ENCODE measurements around the gene CEACAM18.
"Not testable (repeated sequence)": the region's sequence is repeated elsewhere in the genome, so short reads cannot be mapped to it uniquely, and the experiment has no call there.

Gene CEACAM18

DNA sequence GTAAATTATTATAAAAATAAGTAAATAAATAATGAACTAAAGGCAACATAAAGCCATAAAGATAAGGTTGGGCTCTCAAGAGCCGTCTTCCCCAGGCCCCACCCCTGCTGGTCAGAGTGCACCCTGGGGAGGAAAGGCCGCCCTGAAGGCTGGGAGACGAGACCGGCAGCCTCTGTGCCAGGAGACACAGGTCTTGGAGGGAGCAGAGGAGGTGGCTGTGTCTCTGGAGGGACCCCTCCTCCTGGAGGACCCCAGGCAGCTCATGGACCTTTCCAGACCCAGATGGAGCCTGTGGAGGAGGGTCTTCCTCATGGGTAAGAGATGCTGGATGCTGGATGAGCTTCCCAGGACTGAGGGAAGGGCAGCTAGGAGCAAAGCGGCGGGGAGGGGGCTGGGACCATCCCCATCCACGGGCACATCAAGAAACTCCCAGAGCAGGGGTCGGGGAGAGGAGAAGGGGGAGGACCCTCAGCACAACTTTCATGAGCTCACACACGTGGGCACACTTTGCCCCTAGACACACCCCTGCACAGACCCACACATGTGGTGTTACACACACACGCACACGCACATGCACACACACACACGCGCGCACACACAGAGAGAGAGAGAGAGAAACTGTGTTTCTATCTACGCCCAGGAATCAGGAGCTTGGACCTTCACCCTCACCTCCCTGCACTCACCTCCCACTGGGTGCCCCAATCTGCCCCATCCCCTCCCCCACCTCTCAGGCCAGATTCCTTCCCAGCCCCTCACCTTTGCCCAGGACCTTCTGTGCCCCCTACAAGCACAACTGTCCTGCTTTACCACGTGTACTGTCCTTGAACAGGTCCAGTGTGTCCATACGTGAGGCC, at the start of gene CEACAM18:
TSS of gene CEACAM18 (plus strand) at position 159 of the 854 bp plus-strand sequence.
- no peak for DNase-seq

DNA sequence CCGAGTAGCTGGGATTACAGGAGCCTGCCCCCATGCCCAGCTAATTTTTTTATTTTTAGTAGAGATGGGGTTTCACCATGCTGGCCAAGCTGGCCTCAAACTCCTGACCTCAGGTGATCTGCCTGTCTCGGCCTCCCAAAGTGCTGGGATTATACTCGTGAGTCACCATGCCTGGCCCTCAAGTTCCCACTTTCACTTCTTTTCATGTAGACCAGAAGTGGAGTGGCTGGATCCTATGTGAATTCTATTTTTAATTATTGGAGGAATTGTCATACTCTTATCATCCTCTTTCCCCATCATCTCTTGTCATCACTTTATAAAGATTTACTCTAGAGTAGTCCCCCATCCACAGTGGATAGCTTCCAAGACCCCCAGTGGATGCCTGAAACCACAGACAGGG, 48.1 kb upstream of the CEACAM18 start:
- DNase-seq, result no peak

DNA sequence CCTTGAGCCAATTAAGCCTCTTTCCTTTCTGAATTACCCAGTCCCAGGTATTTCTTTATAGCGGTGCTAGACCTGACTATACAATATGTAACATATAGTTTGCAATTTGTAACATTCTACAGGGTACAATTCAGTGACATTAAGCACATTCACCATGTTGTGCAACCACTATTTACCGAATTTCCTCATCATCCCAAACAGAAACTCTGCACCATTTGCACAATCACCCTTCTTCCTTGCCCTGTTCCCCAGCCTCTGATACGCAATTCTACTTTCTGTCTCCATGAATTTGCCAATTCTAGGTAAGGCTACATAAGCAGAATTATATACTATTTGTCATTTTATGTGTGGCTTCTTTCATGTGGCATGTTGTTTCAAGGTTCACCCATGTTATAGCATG, 47.2 kb upstream of the CEACAM18 start:
- no peak for DNase-seq

DNA sequence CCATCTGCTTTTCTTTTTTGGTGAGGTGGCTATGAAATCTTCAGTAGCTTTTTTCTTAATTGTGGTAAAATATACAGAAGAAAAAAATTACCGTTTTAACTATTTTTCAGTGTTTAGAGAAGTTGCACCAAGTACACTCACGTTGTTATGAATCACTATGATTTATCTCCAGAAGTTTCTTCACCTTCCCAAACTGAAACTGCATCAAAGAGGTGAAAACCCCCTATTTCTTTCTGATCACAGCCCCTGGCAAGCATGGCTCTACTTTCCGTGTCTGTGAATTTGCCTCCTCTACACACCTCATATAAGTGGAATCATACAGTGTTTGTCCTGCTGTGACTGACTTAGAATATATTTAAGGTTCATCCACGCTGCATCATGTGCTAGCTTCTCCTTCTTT, 45.3 kb upstream of the CEACAM18 start:
- no peak for DNase-seq

DNA sequence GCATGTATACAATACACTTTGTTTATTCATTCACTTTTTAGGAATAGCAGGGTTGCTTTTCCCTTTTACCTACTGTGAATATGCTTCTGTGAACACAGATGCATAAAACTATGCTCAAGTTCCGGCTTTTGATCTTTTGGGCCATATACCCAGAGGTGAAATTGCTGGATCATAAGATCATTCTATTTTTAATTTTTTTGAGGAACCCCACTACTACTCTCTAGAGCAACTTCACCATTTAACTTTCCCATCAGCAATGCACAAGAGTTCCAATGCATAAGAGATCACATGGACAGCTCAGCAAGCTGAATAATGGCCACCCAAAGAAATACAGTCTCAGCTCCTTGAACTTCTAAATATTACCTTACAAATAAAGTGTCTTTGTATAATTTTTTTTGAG, 43.9 kb upstream of the CEACAM18 start:
- DNase-seq, result no peak

DNA sequence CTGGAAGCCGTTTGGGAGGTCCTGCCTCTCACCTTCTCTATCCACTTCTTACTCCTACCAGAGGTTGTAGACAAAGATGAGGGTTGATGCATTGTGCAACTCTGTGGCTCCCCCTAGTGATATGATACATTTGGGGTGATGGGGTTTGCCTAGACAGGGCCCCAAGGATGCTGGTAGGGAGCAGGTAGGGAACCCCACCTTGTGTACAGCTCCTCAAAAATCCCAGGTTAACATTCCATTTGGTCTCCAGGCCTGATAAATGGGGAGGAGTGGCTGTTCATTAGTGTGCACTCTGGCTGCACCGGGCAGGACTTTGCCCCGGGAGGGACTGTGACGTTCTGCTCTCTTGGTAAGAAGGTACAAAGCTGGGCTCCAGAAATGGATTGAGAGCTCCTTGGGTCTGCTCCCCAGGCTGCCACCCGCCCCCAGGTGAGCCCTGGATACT, 39.3 kb upstream of the CEACAM18 start:
- no peak for DNase-seq

DNA sequence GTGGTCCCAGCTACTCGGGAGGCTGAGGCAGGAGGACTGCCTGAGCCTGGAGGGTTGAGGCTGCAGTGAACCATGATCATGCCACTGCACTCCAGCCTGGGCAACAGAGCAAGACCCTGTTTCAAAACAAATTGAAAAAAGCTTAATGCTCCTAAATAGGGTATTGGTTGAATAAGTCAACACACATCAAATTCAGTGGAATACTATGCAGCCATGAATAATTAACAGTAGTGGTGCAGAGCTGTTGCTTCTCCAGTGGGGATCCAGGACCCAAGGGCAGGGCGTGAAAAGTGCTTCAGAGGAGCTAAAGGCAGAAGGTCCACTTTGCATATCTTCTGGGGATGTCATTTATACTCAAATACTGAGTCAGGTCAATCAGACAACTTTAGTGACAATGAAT, 38.3 kb upstream of the CEACAM18 start:
- DNase-seq, result no peak

DNA sequence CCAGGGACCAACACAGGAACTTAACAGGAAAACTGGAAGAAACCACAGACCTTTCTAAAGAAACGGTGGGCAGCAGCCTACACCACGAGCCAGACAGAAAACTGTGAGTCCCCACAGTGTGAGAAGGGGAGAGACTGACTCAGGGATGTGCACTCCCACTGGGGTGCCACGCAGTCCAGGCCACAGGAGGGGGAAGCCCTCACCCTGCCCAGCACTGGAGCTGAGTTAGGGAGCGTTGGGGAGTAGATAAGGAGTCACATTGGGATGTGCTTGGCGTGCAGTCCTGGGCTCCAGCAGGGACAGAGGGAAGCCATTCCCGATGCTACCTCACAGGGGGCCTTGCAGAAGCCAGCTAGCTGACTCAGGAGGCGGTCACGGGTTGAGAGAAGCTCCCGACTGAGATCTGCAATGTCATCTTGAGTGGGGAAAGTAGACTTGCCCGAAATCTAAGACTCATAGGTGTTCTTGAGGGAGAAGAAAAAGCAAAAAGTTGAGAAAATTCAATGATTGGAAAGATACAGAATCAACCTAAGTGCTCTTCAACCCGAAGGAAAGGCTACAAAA, 37.4 kb upstream of the CEACAM18 start:
- DNase-seq, result no peak

DNA sequence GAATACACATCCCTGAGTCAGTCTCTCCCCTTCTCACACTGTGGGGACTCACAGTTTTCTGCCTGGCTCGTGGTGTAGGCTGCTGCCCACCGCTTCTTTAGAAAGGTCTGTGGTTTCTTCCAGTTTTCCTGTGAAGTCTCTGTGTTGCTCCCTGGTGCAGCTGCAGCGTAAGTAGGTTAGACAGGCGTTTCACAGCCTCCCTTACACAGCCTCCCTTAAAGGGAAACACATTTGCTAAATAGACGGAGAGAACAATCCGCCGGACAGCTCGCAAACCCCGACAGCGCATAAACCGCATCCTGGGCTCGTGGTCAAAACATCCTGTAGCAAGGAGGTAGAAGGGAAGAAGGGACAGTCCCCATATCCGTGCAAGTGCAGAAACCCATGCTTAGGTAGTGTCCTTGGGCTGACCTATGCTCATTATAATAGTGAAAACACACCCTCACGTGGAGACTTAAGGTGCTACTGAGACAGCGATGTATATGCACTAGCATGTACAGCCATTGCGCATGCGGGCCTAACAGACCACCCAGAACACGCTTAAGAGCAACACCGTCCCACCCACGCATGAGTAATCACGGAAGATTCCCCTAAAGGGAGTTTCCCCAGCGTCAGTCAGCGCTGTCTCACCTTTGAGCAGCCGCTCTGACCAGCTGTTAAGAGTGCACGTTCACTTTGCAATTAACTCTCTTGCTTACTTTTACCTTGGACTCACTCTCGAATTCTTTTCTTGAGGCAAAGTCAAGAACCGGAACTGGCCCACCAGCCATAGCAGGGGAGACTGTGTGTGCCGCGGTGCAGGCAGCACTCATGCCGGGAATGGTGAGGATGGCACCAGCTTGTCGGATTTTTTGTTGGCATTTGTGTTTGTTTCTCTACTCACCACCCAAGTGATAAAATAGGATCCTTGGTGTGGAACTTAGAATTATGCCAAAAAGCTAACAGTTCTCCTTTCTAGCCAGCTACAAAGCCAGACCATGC, 36.6 kb upstream of the CEACAM18 start:
- peak; percentile 26 to 57 (median 40) for DNase-seq

DNA sequence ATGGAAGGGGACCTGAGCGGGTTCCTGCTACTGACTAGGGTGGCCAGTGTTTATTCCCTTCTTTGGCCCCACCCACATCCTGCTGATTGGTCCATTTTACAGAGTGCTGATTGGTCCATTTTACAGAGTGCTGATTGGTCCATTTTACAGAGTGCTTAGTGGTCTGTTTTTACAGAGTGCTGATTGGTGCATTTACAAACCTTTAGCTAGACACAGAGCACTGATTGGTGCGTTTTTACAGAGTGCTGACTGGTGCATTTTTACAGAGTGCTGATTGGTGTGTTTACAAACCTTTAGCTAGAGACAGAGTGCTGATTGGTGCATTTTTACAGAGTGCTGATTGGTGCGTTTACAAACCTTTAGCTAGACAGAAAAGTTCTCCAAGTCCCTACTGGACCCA, 30.8 kb upstream of the CEACAM18 start:
- DNase-seq, result not testable (repeated sequence)

DNA sequence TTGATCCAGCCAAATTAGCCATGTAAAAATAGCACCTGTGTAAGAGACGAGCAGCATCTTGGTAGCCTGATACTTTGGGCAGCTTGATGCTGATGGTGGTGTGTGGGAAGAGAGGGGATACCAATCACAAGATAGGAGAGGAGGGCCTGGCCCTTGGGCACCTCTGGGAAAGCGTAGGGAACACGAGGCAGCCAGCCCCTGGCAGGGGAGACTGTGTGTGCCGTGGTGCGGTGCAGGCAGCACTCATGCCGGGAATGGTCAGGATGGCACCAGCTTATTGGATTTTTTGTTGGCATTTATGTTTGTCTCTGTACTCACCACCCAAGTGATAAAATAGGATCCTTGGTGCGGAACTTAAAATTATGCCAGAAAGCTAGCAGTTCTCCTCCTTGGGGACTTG, 30.3 kb upstream of the CEACAM18 start:
- no peak for DNase-seq

DNA sequence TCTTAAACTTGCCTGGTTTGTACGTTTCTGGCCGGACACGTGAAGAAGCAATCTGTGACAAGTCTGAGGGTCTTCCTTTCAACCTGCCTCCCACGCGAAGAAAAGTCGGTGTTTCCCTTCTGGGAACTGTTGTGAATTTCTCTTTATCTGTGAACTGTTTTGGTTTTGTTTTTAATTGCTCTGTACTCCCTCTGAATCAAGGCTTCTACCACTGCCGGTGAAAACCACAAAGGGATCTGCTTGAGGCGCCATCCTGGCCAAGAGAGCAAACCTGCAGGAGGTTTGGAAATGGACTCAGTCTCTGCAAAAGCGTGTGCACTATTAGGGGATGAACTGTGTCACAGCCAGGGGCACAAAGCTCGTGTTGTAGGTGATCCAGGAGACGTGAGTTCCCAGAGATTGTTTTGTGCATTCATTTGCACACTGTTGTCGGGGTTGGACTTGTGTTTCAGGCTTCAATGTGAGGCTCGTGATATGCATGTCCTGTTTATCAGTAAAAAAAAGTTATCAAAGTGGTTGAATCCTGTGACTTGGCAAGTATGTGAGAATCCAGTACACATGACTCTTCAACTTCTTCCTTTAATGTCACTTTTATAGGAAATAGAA, 29.8 kb upstream of the CEACAM18 start:
- DNase-seq, result no peak

DNA sequence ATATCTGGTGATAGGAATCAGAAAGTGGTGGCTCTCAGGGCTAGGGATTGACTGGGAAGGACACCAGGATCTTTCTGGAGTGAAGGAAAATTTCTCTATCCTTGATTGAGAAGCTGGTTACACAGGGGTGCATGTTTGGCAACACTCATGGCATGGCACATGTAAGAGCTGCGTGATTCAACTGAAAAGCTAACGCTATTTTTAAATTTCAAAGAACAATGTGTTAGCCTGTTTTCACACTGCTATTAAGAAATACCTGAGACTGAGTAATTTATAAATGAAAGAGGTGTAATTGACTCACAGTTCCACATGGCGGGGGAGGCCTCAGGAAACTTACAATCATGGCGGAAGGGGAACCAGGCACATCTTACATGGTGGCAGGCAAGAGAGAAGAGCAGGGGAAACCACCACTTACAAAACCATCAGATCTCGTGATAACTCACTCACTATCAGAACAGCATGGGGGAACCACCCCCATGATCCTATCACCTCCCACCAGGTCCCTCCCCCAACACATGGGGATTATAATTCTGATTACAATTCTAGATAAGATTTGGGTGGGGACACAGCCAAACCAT, 27.5 kb upstream of the CEACAM18 start:
- DNase-seq, result no peak

DNA sequence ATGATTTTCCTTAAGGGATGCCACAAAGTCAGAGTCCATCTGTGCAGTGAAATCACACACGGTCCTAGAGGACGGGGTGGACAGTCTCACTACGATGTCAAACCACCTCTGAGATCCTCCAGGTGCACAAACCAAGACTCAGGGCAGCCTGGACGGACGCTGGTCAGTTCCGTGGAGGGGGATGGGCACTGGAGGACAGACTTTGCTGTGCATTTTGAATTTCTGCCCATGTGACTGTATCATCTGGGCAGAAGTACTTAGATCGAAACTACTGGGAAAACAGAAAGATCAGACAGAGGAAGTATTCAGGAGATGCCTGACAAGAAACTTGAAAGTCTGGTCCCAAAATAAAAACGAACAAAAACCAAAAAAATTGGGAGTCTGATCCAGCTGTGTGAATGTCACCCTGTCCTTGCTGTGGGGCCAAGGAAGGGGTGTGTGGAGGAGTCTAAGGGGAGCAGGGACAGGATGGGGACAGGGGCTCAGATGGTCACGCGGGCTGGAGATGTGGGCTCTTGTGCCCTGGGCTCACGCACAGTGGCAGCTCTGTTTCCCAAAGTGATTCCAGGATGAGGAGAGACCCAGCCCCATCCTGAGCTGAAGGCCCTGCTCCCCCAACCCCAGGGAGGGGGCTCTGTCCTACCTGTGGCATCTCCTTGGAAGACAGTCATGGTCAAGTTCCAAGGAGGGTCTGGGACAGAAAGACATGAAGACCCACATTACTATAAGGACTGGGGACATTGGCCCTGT, 21.6 kb upstream of the CEACAM18 start:
- DNase-seq, result no peak

DNA sequence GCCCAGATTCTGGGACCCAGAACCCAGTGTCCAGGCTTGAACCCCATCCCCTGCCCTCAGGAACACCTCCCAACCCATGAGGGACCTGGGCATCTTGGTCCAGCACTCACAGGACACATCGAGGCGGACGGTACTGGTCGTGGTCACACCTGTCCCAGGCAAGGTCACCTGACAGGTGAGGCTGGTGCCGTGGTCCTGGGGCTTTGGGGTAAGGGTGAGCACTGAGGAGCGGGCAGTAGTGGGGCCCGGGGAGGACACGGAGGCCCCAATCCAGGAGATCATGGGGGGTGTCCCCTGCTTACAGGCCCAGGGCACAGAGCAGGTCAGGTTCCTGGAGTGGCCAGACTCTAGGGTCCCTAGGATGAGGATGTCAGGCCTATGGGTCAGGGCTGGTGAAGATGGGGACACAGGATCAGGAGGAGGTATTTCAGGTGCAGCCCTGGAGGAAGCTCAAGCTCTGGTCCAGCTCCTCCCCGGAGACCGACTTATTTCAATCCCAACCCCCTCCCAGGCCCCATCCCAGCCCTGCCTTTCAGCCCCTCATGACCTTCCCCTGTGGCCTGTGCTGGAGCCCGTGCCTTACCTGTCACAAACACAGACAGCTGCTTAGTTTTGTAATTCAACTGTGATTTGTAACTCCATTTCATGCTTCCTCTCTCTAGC, 20.9 kb upstream of the CEACAM18 start:
- DNase-seq, result no peak

DNA sequence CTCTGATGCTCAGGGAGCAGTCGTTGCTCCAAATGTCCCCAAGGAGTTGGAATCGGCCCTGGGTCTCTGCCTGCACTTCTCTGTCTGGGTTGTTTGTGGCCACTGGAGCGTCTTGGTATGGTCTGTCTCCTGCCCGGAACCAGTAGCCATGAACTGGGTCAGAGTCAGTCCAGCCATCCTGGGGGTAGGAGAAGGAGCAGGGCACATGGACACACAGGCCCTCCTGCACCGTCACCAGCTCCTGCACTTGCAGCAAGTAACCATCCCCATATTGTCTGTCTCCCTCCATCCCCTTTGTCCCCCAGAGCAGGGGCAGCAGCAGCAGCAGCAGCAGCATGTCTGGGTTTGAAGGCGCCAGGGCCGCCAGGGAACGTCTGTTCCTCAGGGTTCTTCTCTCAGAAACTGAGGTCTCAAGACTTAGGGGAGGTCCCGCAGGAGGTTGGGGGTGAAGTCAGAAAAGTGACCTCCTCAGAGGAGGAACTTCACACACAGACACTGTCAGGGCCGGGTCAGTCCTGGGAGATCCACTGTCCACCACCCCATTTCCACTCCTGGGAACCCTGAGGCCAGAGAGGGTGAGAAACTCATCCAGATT, 20.2 kb upstream of the CEACAM18 start, which contains the start of gene SIGLEC8:
TSS of gene SIGLEC8 (minus strand) at position 404 of the 595 bp plus-strand sequence. CDS start at position 337, 67 bp downstream.
- DNase-seq, result no peak

DNA sequence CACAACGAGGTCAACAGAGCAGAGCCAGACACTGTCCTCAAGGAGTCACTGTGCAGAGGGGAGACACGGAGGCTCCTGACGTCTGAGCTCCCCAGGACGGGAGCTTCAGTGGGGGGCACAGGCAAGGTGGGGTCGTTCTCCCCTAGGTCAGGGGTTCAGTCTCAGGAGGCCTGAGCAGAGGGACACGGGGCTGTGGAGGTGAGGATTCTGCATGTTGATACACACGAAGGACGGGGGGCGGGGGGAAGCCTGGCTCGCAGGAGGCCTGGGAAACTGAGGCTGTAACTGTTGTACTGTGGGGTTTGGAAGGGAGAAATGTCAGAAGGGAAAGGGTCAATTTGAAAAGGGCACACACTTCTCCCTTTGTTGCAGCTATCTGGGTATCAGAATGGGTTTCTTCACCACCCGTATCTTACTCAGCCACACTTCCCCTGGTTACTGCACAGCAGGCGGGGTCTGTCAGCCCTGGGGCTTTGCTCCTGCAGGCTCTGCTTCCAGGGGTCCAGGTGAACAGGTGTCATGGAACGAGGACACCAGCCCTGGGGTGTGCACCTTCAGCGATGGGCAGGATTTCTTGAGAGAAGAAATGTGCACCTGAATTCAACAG, 19.3 kb upstream of the CEACAM18 start:
- DNase-seq, result no peak

DNA sequence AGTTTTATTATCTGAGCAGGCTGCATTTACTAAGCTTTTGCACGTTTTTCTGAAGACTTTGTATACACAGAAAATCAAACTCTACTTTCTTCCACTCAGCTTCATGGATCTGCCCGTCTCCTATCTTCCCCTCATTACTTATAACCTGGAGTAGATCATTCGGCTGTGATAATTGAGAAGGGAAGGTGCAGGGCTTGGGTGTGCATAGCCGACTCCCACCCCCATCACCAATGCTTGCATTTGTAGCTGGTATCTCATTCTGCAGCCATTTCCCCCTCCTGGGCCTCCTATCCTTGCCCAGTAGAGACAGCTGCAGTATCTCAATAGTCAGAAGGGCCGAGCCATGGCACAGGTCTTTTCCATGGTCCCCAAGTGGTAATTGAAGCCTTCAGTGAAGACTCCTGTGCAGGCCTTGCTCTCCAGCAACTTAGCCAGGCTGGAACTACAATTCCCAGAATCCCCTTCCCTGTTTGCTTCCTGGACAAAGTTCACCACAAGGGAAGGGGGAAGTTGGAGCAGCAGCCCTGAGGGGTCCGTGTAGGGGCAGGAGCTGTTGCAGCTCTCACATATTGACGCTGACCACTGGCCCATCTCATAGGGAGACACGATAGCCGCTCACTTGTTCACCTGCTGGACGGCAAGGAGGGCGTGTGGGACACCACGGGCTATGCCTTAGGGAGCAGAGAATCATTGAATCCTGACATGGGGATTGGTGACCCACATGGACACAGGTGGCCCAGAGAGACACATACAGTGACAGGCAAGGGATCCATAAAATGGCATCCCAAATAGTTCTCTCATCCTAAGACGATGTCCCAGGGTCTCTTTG, 18.0 kb upstream of the CEACAM18 start:
- DNase-seq, result no peak

DNA sequence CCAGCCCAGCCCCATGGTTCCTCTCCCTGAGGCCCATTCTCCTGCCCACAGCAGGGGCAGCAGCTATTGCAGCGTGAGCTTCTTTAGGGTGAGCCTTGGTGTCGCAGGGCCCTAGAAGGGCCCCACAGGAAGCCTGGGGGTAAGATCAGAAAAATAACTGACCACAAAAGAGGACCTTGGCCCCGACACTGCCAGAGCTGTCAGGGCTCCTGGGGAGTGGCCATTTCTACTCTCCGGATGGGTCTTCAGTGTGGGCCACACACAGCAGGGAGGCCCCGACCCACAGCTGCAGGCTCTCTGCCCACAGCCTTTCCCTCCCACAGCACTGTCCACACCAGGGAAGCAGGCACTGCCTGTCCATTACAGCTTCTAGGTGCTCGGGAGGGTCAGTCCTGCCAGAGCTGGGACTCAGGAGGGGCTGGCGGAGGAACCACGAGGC, 16.6 kb upstream of the CEACAM18 start:
- no peak for DNase-seq

Measured in activated naive CD4-positive, alpha-beta T cell (primary cell).